Heart right ventricle (tissue), 16 donors: ENCODE results near the gene RIN3. TPM values are rescaled to one million over a fixed set of nuclear protein-coding genes. Genes with fewer than 3 reads are reported as not detected.

ENCODE experiments used
- ATAC-seq, 8 donors: fragments of 200-7000 bp; cut with Tn5 transposase; one replicate each; pipeline ENCODE4 v1.9.1; 2020; ENCODE audit warnings: mild to moderate bottlenecking in 8 of 8, moderate library complexity in 8 of 8, moderate number of reproducible peaks in 1 of 8
- DNase-seq, 2 donors: peaks; one replicate each; pipeline ENCODE4 v3.0.0-alpha.2; 2020
- H3K27ac ChIP-seq, 10 donors: fragments of 200-600 bp; sonication (generic) in 2 of 10; one replicate each; pipeline versions ENCODE4 v1.5.0 to v1.8.0; 2020 to 2022; ENCODE audit warnings: mild to moderate bottlenecking in 3 of 10
- H3K27me3 ChIP-seq, 7 donors: fragments of 200-600 bp; one replicate each; pipeline ENCODE4 v1.8.0; 2021 to 2022; ENCODE audit warnings: mild to moderate bottlenecking in 2 of 7
- H3K36me3 ChIP-seq, 9 donors: fragments of 200-600 bp; sonication (generic) in 1 of 9; one replicate each; pipeline versions ENCODE4 v1.5.0 to v1.8.0; 2020 to 2022; ENCODE audit warnings: mild to moderate bottlenecking in 2 of 9
- H3K4me1 ChIP-seq, 9 donors: fragments of 200-600 bp; sonication (generic) in 1 of 9; one replicate each; pipeline versions ENCODE4 v1.5.0 to v1.8.0; 2020 to 2022; ENCODE audit warnings: mild to moderate bottlenecking in 4 of 9
- H3K4me3 ChIP-seq, 10 donors: fragments of 200-600 bp; sonication (generic) in 2 of 10; one replicate each; pipeline versions ENCODE4 v1.5.0 to v1.8.0; 2020 to 2022; ENCODE audit warnings: mild to moderate bottlenecking in 7 of 10, moderate library complexity in 2 of 10
- H3K9me3 ChIP-seq, 11 donors: fragments of 200-600 bp in 10 of 11; sonication (generic) in 2 of 11; one replicate each; pipeline versions ENCODE4 v1.5.0 to v1.8.0; 2013 to 2022; ENCODE audit warnings: mild to moderate bottlenecking in 2 of 11, control low read depth in 1 of 11, moderate library complexity in 1 of 11
- CTCF ChIP-seq, 9 donors: fragments of 200-600 bp; sonication (generic) in 2 of 9; IDR thresholded peaks; one replicate each; pipeline versions ENCODE4 v1.5.0 to v1.8.0; 2021 to 2022; ENCODE audit warnings: antibody characterized with exemption in 9 of 9, mild to moderate bottlenecking in 5 of 9, moderate library complexity in 1 of 9
- WGBS, 2 donors: extraction: QIAGEN DNeasy Blood & Tissue Kit; methylation state at CpG; one replicate each; pipeline ENCODE4 v1.1.7; 2013; ENCODE audit warnings: inconsistent platforms in 1 of 2; 5-methylcytosine and 5-hydroxymethylcytosine counted together
- intact Hi-C, 10 donors: fragments of 100-400 bp; cut with DNase I; formaldehyde crosslinking; loops; one replicate each; pipeline versions ENCODE4 v1.11.1 to v1.14.2; 2022
- polyA plus RNA-seq, 2 donors: library from polyadenylated mRNA; stranded (reverse); fragments of 200-250 nt; gene quantifications; one replicate each; pipeline ENCODE4 v1.2.3, GENCODE V29; 2013
- total RNA-seq, 10 donors: library from RNA; stranded (reverse); fragmentation: NEBNext Ultra II Directional in 3 of 10; extraction: Animal tissue kit (Norgen Biotek cat#: 25700) in 3 of 10; gene quantifications; one replicate each; pipeline versions ENCODE4 v1.2.1 to v1.2.4, GENCODE V29; 2021 to 2023
- donor health status: Arrhythmogenic right ventricular cardiomyopathy.
- donor health status: ischemic (EF 13 %, LVEDD 7.1; RV severe dilation, severe dysfunction).
- donor health status: healthy with polysubstance abuse.
- donor health status: DM: no; HTN: yes; CAD: no.
- donor health status: DM: no; HTN: no; CAD: no.
- donor health status: ischemic (EF 25% LVEDD 6.9; RV normal size, moderate dysfunction).
- donor health status: ischemic (EF 25% LVEDD 5.7; RV mildly dilated, moderate dysfunction).
- donor health status: healthy.
- donor health status: DM: yes; HTN: yes; CAD: no.
- donor health status: Ischemic cardiomyopathy.
- donor health status: ischemic (EF 35%, LVEDD 5.7; RV mildly dilated, moderate dysfunction).
- donor health status: nonischemic (EF 11% LVEDD 7.7; RV severe dilation, severe dysfunction).
- donor health status: DM: yes; HTN: yes; CAD: no.
- donor health status: PGD.
- donor health status: ischemic (EF 29% LVEDD 5.4; RV normal size, mild dysfunction).
- donor health status: nonischemic (EF 23%, LVEDD 6.1; RV moderate dilation, normal function).

The RIN3 gene
- total and polyA plus RNA-seq, 12 donors, result 7.2 to 24.0 (median 12.2) TPM

- ATAC-seq (peak; percentile 40 to 72 (median 61)), DNase-seq (peak; percentile 64 to 77)
- TF ChIP-seq CTCF (IDR thresholded peaks at IDR 0.05), result peak; percentile 85 to 94 (median 92)
- Histone ChIP-seq H3K4me1 (peaks cover 0 to 28% (median 5%) of the 10 kb centered on the region in 9 donors), H3K36me3 (peaks cover 0 to 97% (median 11%) of the 10 kb centered on the region in 9 donors), H3K27me3 (no peaks in the 10 kb centered on the region), H3K27ac (peak overlapping the region in 1 of 10 donors; percentile 2), H3K4me3 (no peak overlapping the region), H3K9me3 (peaks cover 0 to 10% (median 0%) of the 10 kb centered on the region in 11 donors)
- WGBS, 2 donors, result 35 to 36% methylated on average over 13 of the region's 13 CpGs
- intact Hi-C loops, result loop anchor here in 8 of 10 donors (5.0 to 10.0 kb wide), 8 partner anchors 79 to 556 kb away; partner anchors contain the start of genes CPSF2 (in 1 of the 8) and NDUFB1 (in 1 of the 8)
Measured at GRCh38 chr14:92680781-92681650, 167.4 kb downstream of the RIN3 start.

GRCh38 chr14:92683041-92683440 is 169.5 kb downstream of the RIN3 start:
- intact Hi-C loops, result loop anchor here in 8 of 10 donors (5.0 to 10.0 kb wide), 8 partner anchors 81 to 558 kb away; partner anchors contain the start of genes CPSF2 (in 1 of the 8) and NDUFB1 (in 1 of the 8)
- Histone ChIP-seq H3K27me3 (no peaks in the 10 kb centered on the region), H3K27ac (no peak overlapping the region), H3K9me3 (peaks cover 0 to 10% (median 0%) of the 10 kb centered on the region in 11 donors), H3K36me3 (peaks cover 0 to 96% (median 12%) of the 10 kb centered on the region in 9 donors), H3K4me1 (peaks cover 4 to 26% (median 12%) of the 10 kb centered on the region in 9 donors), H3K4me3 (no peak overlapping the region)
- 96% methylated on average over 8 of the region's 8 CpGs for WGBS, 2 donors
- DNase-seq (no peak), ATAC-seq (no peak)
- no peak for TF ChIP-seq CTCF (IDR thresholded peaks at IDR 0.05)

GRCh38 chr14:92684801-92685560 is 171.4 kb downstream of the RIN3 start:
- intact Hi-C loops, result loop anchor here in 8 of 10 donors (5.0 to 10.0 kb wide), 8 partner anchors 83 to 560 kb away; partner anchors contain the start of genes CPSF2 (in 1 of the 8) and NDUFB1 (in 1 of the 8)
- H3K4me1 ChIP-seq, result peaks cover 4 to 26% (median 12%) of the 10 kb centered on the region in 9 donors

More at GRCh38 chr14:92684801-92685560, 171.4 kb downstream of the RIN3 start:
- peaks cover 0 to 91% (median 5%) of the 10 kb centered on the region in 9 donors for H3K36me3 ChIP-seq
- no peak overlapping the region for H3K4me3 ChIP-seq
- no peak for TF ChIP-seq CTCF (IDR thresholded peaks at IDR 0.05)
- H3K27me3 ChIP-seq, result no peaks in the 10 kb centered on the region
- no peak overlapping the region for H3K27ac ChIP-seq
- WGBS, 2 donors, result 89 to 92% methylated on average over 21 of the region's 21 CpGs
- ATAC-seq, result no peak
- peaks cover 0 to 6% (median 0%) of the 10 kb centered on the region in 11 donors for H3K9me3 ChIP-seq
- DNase-seq, result no peak
